GM18502 (cell line): ENCODE results near the gene USP54.

Source experiments
- ATAC-seq: cut with Tn5 transposase; IDR thresholded peaks from one replicate; pipeline ENCODE4 v1.9.1; 2021; ENCODE audit warnings: mild to moderate bottlenecking; ENCODE audit not compliant: unreplicated experiment, poor library complexity

The USP54 gene

DNA sequence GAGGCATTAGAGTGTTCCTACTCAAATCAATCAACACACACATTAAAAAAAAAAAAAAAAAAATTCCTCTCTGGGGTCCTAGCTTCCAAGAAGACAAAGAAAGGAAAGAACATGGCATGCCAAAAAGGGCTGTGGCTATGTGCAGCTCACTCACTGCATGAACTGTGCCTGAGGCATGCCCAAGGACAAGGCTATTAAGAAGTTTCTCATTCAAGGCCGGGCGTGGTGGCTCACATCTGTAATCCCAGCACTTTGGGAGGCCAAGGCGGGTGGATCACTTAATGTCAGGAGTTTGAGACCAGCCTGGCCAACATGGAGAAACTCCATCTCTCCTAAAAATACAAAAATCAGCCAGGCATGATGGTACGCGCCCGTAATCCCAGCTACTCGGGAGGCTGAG is 53.4 kb downstream of the USP54 start:
- no peak for ATAC-seq

- ATAC-seq, result no peak
These were observed 53.9 kb downstream of the USP54 start for GRCh38 chr10:73537288-73537687.

DNA sequence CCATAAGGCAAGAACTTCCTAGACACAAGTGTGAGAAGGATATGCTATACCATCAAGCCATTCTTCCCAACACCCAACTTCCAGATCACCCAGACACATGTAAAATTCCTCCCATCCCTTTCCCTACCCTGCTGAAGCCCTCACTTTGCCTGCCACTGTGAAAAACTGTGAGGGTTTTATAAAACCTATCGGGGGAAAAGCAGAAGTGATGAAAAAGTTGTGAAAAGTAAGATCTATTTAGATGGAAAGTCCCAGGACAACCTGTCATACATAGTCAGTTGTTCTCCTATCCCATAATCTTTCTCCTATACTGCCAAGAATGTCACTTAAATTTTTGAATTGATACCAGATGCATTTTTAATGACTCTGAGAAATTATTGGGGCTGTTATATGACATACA is 56.3 kb downstream of the USP54 start:
- no peak for ATAC-seq

GRCh38 chr10:73529089-73529832 is 61.9 kb downstream of the USP54 start:
- ATAC-seq, result peak; percentile 45

DNA sequence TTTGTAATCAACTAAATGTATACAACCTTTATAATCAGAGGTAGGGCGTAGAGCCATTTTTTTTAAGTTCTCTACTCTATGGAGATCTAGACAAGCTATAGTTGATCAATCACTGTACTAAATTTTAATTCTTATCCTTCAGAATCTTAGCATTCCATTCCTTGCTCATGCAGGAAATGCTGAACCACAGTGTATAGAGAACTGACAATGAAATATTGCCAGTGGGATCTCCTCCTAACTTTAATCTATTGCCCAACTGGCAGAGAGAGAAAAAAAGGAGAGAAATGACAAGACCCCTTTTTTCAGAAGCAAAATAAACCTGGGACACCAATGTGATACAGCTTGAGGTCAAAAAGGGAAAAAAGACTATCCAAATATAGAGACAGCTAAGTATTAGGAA is 68.9 kb downstream of the USP54 start:
- no peak for ATAC-seq

DNA sequence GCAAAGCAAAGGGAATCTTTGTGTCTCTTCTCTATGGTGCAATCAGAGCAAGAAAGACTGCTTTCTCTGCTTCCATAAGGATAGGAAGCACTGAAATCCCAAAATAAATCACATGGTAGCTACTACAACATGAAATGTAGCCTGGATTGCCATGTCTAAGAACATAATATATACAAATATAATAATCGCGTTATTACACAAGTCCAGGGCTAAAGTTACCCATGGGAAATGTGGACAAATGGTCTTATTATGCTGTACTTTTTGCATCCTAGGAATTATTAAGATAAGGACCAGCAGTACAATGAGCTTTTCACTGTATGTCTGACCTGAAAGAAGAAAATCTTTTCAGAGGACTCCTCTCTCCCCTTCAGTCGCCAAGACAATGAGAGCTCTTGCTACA is 71.8 kb downstream of the USP54 start:
- no peak for ATAC-seq

- no peak for ATAC-seq
These were observed 73.8 kb downstream of the USP54 start for GRCh38 chr10:73517166-73517888.

DNA sequence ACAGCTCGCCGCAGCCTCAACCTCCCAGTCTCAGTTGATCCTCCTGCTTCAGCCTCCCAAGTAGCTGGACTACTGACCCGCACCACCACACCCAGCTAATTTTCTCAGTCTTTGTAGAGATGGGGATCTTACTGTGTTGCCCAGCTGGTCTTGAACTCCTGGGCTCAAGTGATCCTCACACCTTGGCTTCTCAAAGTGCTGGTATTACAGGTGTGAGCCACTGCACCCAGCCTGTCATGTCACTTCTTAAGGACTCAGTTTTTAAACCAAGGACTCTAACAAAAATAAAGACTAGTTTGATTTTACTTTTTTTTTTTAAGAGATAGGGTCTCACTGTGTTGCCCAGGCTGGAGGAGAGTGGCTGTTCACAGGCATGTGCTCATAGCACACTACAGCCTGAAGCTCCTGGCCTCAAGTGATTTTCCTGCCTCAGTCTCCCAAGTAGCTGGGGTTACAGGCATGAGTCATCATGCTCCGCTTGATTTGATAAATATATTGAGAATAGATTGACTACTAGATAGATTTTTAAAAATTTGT is 78.9 kb downstream of the USP54 start:
- no peak for ATAC-seq

DNA sequence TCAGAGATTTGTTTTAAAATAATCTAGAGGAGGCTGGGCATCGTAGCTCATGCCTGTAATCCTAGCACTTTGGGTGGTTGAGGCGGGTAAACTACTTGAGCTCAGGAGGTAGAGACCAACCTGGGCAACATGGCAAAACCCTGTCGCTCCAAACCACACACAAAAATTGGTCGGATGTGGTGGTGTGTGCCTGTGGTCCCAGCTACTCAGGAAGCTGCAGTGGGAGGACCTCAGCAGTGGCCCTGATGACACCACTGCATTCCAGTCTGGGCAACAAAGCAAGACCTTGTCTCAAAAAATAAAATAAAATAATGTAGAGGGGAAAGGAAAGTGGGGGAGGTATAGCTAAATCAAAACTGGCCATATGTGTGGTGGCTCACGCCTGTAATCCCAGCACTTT is 81.4 kb downstream of the USP54 start:
- no peak for ATAC-seq

DNA sequence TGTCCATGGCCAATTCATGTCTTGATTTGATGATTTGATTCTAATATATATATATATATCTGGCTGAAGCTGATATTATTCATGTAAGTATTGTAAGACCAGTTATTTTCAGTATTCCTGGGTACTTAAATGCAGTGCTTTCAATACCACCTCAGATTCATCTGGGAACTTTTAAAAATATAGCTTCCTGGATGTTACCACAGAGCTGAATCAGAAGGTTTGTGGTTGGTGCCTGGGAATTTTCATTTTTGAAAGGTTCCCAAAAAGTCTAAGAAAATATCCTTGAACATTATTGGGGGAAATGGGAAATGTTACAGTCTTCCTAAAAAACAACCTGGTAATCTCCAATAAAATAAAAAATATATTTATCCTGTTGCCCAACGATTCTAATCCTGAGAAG is 84.7 kb downstream of the USP54 start:
- ATAC-seq, result no peak

- no peak for ATAC-seq
These were observed 85.1 kb downstream of the USP54 start for GRCh38 chr10:73506074-73506473.

DNA sequence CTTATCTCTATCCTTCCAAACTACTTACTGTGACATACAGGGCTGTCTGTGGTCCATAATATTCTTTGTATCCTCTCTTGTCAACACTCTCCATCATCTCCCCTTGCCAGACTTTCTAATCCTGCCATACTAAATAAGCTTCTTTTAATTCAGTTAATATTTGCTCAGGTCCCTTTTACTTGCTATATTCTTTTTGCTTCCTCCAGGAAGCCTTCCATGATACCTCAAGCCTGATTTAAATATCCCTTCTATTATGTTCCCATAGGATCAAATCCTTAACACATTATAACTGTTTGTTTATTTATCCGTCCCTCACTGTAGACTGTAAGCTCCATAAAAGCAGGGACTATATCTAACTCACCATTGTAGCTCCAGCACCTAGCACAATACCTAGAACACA is 88.1 kb downstream of the USP54 start:
- ATAC-seq, result no peak

GRCh38 chr10:73501651-73502050 is 89.5 kb downstream of the USP54 start:
- no peak for ATAC-seq

DNA sequence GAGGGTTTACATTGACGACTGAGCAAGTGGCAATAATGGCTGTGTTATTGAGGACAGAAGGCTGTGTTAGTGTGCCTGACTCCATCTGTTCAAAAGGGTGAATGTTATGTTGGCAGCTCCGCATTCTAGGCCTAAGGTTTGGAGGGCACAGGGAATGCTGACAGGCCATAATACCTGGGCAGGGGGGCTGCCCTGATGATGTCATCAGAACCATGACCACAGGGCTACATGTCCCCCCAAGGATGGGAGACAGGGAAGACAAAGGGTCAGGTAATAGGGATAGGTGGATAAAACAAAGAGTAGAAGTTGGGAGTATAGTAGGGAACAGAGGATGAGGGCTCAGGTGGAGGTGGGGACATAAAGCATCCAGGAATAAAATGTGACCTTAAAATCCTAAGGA is 93.5 kb downstream of the USP54 start:
- ATAC-seq, result no peak

DNA sequence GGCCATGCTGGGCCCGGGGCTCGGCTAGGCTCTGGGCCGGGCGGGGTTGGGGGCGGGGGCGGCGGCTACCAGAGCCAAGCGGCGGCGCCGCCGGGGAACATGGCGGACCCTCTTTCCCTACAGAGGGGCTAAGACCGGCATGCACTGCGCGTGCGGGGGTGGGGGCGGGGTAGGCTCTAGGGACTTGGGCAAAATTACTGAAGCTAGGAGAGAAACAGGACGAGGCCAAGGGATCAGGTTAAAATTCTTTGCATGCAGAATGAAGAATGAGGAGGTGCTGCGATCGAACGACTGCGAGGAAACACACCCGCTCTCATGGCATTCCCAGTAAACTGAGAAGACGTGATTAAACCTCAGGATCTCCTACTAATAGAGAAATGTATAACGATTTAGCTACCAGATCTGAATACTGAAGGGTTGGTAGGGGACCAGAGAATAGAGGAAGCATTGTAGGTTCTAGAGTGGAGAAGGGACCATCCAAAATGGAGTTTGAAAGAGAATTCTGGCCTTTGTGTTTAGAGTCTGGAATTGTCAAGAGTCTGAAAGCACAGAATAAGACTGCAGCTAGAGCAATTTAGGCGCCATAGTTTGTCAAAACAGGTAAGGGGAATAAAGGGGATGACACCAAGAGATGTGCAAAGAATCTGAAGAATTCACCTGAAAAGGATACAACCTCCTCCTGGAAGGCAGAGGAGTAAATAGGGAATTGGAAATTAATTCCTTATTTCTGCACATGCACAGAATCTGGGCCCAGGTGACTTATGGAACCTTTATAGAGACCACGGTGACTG is 95.1 kb downstream of the USP54 start, which contains the start of gene PPP3CB:
TSS of gene PPP3CB (minus strand) at position 141 of the 791 bp plus-strand sequence. CDS start at position 6, 135 bp downstream.
- peak; percentile 66 for ATAC-seq

DNA sequence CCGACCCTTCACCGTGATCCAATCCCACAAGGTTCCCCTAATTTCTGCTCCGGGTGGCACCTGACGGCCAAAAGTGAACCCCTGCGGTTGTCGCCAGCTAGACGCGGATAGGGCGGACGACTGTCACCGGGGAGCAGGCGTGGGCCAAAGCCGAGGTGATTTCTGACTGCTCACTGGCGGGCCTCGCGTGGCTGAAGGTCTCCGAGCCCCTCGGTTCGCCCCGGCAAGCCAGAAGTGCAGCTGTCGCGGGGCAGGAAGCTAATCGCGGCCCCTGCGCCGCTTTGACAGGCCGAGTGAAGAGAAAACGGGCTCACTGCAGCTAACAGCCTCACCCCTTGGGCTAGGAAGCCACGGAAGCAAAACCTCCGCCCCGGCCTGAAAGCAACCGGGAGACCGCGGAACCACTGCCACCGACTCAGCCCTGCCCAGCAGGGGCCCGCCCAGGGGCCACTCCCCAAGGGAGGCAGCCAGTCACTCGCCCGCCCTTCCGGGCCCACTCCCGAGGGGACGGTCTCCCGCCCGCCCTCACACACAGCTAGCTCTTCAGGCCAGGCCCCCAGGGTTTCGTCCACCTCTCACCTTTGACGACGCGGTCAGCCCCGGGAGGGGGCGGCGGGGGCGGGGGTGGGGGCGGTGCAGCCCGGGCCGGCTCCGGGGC is 95.8 kb downstream of the USP54 start:
- ATAC-seq, result peak; percentile 94

DNA sequence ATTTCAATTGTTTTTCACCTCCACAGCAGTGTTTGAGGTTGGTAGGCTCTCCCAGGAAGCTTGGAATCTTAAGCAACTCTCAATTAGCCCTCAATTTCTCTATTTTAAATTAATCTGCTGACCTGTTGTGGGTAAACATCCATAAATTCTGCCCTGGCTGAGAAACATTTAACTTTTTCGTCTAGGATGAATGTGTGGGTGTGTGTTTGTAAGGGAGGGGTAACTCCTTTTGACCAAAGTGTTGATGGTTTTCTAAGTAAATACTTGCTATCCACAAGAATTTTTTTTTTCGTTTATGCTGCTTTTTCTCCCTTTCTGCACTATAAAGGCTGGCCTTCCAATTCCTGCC is 96.3 kb downstream of the USP54 start:
- no peak for ATAC-seq

- ATAC-seq, result no peak
These were observed 96.9 kb downstream of the USP54 start for GRCh38 chr10:73494213-73494612.

- no peak for ATAC-seq
These were observed 97.4 kb downstream of the USP54 start for GRCh38 chr10:73493781-73494180.

DNA sequence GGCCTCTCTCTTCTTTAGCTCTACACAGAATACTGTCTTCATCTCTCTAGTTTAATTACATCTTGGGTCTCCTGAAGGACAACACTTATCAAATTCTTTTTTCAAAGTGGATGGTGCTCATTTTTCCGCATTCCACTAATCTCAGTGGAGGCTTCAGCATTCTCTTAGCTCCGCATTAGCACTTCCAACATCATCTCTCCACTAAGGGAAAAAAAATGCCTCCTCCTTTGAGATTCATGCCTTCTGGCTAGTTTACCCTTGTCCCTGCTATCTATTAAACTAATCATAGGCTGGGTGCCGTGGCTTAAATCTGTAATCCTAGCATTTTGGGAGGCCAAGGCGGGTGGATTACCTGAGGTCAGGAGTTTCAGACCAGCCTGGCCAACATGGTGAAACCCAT is 104.5 kb downstream of the USP54 start:
- no peak for ATAC-seq
